ENCODE measurements around the gene ZBTB17. TPM values are rescaled to one million over a fixed set of nuclear protein-coding genes. Genes with fewer than 3 reads are reported as not detected.
"Not testable (repeated sequence)": the region's sequence is repeated elsewhere in the genome, so short reads cannot be mapped to it uniquely, and the experiment has no call there.

The ZBTB17 gene
- total and polyA plus RNA-seq, 12 donors = 8.0 to 172 (median 33.7) TPM

DNA sequence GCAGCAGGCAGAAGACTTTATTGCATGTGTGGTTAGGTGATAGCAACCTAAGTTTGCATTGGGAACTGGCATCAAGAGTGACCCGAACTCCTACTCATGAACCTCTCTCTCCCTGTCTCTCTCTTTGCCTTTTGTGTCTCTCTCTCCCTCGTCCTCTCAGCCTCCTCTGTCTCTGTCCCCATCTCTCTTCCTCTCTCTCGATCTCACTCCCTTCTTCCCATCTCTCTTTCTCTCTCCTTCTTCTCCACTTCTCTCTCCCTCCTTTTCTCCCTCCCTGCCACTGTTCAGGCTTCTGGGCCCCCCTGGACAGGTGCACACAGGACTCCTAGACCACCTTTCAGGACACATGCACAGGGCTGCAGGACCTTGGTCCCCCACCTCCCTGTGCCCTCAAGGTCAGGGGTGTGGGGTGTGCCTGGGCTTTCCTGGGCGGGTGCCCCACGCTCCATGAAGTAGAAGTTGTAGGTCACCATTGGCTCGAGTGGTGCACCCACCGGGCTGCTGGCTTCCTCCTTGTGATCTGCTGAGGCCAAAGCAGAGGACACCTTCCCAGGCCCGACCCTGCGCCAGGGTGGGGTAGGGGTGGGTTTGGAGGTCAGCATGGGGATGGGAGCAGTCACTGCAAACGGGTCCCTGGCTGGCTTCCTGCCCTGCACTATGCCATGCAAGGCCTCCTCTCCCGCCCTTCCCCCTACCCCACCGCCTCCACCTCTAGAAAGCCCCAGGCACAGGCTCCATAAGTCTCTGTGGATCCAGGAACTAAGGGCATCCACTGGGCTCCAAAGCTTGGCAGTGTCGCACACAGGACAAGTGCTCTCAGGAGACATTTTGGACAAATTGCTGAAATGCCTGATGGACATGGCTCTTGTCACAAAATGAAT is 13.2 kb upstream of the ZBTB17 start:
- TF ChIP-seq POLR2A (IDR thresholded peaks at IDR 0.05) (no peak), CTCF (IDR thresholded peaks at IDR 0.05) (no peak)
- peak in 1 of 7 donors; percentile 11 for DNase-seq
- Histone ChIP-seq H3K27ac (no peak overlapping the region), H3K36me3 (replicated peaks in 1 of 2) (no peaks in the 10 kb centered on the region), H3K27me3 (no peaks in the 10 kb centered on the region), H3K9me3 (replicated peaks in 1 of 3) (no peaks in the 10 kb centered on the region), H3K4me3 (no peak overlapping the region), H3K4me1 (replicated peaks in 1 of 2) (no peaks in the 10 kb centered on the region)
- 82 to 87% (median 85%) methylated on average over 3 to 13 of the region's 13 CpGs for WGBS, 4 donors
- intact Hi-C loops (cut with DNase I) = no loop called here

GRCh38 chr1:15985611-15986297 is 9.9 kb upstream of the ZBTB17 start:
- H3K27me3 ChIP-seq = no peaks in the 10 kb centered on the region
- no peak overlapping the region for H3K4me3 ChIP-seq
- no peaks in the 10 kb centered on the region for H3K9me3 ChIP-seq (replicated peaks in 1 of 3)
- no peaks in the 10 kb centered on the region for H3K36me3 ChIP-seq (replicated peaks in 1 of 2)
- TF ChIP-seq POLR2A (IDR thresholded peaks at IDR 0.05) = no peak
- no peak for TF ChIP-seq CTCF (IDR thresholded peaks at IDR 0.05)
- no peak overlapping the region for H3K27ac ChIP-seq
- 67 to 82% (median 76%) methylated on average over 5 of the region's 5 CpGs for WGBS, 4 donors
- no peaks in the 10 kb centered on the region for H3K4me1 ChIP-seq (replicated peaks in 1 of 2)
- intact Hi-C loops (cut with DNase I) = no loop called here
- no peak for DNase-seq

DNA sequence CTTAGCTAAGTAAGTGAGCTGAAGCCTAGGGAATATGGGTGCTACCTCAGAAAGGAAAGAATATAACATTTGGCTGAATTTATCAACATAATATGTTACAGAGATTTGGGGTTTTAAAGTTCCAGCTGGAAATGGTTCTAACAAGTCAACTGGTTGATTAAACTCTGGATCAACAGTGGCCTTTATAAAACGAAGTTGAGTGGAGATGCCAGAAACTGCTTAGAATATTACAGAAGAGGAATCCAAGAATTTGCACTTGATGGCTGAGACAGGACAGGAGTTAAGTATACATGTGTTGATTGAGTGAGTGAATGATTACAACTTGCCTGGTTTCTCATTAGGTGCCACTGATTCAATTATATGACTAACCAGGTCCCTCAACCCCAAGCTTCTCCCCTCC is 7.4 kb upstream of the ZBTB17 start:
- Histone ChIP-seq H3K4me3 (no peak overlapping the region), H3K9me3 (replicated peaks in 1 of 3) (no peaks in the 10 kb centered on the region), H3K27me3 (no peaks in the 10 kb centered on the region), H3K36me3 (replicated peaks in 1 of 2) (no peaks in the 10 kb centered on the region), H3K27ac (no peak overlapping the region), H3K4me1 (replicated peaks in 1 of 2) (no peaks in the 10 kb centered on the region)
- TF ChIP-seq POLR2A (IDR thresholded peaks at IDR 0.05) = no peak
- TF ChIP-seq CTCF (IDR thresholded peaks at IDR 0.05) = no peak
- WGBS, 4 donors = 18 to 46% (median 34%) methylated on average over 1 of the region's 1 CpG
- no peak for DNase-seq
- intact Hi-C loops (cut with DNase I) = no loop called here

DNA sequence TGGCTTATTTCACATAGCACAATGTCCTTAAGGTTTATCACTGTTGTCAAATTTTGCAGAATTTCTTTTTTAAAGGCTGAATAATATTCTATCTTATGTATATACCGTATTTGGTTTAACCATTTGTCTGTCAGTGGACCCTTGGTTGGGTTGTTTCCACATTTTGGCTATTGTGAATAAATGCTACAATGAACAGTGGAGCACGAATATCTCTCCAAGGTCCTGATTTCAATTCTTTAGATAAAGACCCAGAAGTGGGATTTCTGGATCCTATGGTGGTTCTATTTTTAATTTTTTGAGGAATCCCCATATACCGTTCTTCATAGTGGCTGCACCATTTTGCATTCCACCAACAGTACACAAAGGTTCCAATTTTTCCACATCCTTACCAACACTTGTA is 5.8 kb upstream of the ZBTB17 start:
- Histone ChIP-seq H3K4me1 (replicated peaks in 1 of 2) (no peaks in the 10 kb centered on the region), H3K4me3 (no peak overlapping the region), H3K9me3 (replicated peaks in 1 of 3) (no peaks in the 10 kb centered on the region), H3K27ac (no peak overlapping the region), H3K27me3 (no peaks in the 10 kb centered on the region), H3K36me3 (replicated peaks in 1 of 2) (no peaks in the 10 kb centered on the region)
- intact Hi-C loops (cut with DNase I) = no loop called here
- DNase-seq = no peak
- TF ChIP-seq CTCF (IDR thresholded peaks at IDR 0.05) (no peak), POLR2A (IDR thresholded peaks at IDR 0.05) (no peak)
- WGBS, 4 donors = 69 to 83% (median 77%) methylated on average over 3 of the region's 3 CpGs

DNA sequence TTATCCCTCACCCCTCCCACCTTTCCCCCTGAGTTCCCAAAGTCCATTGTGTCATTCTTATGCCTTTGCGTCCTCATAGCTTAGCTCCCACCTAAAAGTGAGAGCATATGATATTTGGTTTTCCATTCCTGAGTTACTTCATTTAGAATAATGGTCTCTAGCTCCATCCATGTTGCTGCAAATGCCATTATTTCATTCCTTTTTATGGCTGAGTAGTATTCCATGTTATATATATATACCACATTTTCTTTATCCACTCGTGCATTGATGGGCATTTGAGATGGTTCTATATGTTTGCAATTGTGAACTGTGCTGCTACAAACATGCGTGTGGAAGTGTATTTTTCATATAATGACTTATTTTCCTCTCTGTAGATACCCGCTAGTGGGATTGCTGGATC is 2.0 kb upstream of the ZBTB17 start:
- H3K9me3 ChIP-seq (replicated peaks in 1 of 3) = not testable (repeated sequence)

More for the DNA sequence above, 2.0 kb upstream of the ZBTB17 start:
- intact Hi-C loops (cut with DNase I); H3K27ac ChIP-seq; H3K36me3 ChIP-seq (replicated peaks in 1 of 2); H3K4me3 ChIP-seq; H3K4me1 ChIP-seq (replicated peaks in 1 of 2); DNase-seq; H3K27me3 ChIP-seq: not testable (repeated sequence)
- 88 to 94% (median 89%) methylated on average over 4 of the region's 4 CpGs for WGBS, 4 donors
